H1 (cell line): ENCODE data around the gene GTF2I. TPM values are rescaled to one million over a fixed set of nuclear protein-coding genes. Genes with fewer than 3 reads are reported as not detected.

Source experiments
- PHF8 ChIP-seq: fragments of 200-600 bp; sonication (generic); conservative IDR thresholded peaks from 2 replicates; pipeline ENCODE4 v1.7.1; 2012; ENCODE audit warnings: low read depth, mild to moderate bottlenecking, inconsistent platforms, low read length, moderate library complexity
- ZNF274 ChIP-seq: IDR thresholded peaks from 2 replicates; pipeline ENCODE4 v1.7.0; 2012; ENCODE audit warnings: low read length, borderline replicate concordance; ENCODE audit errors: extremely low read depth
- polyA plus RNA-seq, 7 experiments: library from polyadenylated mRNA; depleted of rRNA in 3 of 7; stranded (reverse) in 5 of 7; unstranded in 2 of 7; fragments of >200 nt in 5 of 7; fragments of 200-250 nt in 2 of 7; gene quantifications; 1 replicate in 5 of 7; 2 replicates in 1 of 7; 4 replicates in 1 of 7; pipeline versions ENCODE4 v1.2.1 to v1.2.3, GENCODE V29; 2011 to 2013; ENCODE audit warnings: missing spikeins in 2 of 7, mixed read lengths in 2 of 7
- total RNA-seq: library from RNA; stranded (reverse); fragmentation: NEBNext Ultra II Directional; extraction: Animal tissue kit (Norgen Biotek cat#: 25700); gene quantifications from 2 replicates; pipeline ENCODE4 v1.2.1, GENCODE V29; 2021
- TF ChIP-seq, protein P1 (sequence below): fragments of 300-600 bp; sonication (generic); IDR thresholded peaks from 2 replicates; pipeline ENCODE4 v1.7.1; 2012; ENCODE audit warnings: low read length, moderate library complexity, mild to moderate bottlenecking, inconsistent platforms; ENCODE audit not compliant: insufficient replicate concordance

The GTF2I gene
- total and polyA plus RNA-seq, 2 of the 8 experiments (the other 6 are each of a cell fraction or from before 2014, with no cell fraction given), result 46.7 to 316 TPM

DNA sequence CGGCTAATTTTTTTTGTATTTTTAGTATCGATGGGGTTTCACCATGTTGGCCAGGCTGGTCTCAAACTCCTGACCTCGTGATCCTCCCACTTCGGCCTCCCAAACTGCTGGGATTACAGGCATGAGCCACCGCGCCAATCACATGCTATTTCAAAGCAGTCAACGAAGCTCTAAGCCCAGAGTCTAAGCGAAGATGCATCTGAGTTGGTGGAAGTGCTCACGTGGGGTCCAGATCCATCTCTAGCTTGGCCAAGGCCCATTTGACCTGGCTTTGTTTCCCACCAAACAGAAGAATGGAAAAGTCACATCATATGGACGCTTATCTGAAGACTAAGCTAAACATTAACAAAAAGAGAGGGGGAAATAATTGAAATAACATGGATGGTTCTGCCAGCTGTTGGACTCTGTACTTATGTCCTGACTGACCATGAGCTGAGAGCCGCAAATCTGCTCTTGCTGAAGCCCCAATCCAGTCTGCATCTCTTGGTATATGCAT lies 3.8 kb upstream of the GTF2I start (continued):
- no peak for TF ChIP-seq PHF8
- TF ChIP-seq ZNF274, result no peak
- TF ChIP-seq, protein P1, sequence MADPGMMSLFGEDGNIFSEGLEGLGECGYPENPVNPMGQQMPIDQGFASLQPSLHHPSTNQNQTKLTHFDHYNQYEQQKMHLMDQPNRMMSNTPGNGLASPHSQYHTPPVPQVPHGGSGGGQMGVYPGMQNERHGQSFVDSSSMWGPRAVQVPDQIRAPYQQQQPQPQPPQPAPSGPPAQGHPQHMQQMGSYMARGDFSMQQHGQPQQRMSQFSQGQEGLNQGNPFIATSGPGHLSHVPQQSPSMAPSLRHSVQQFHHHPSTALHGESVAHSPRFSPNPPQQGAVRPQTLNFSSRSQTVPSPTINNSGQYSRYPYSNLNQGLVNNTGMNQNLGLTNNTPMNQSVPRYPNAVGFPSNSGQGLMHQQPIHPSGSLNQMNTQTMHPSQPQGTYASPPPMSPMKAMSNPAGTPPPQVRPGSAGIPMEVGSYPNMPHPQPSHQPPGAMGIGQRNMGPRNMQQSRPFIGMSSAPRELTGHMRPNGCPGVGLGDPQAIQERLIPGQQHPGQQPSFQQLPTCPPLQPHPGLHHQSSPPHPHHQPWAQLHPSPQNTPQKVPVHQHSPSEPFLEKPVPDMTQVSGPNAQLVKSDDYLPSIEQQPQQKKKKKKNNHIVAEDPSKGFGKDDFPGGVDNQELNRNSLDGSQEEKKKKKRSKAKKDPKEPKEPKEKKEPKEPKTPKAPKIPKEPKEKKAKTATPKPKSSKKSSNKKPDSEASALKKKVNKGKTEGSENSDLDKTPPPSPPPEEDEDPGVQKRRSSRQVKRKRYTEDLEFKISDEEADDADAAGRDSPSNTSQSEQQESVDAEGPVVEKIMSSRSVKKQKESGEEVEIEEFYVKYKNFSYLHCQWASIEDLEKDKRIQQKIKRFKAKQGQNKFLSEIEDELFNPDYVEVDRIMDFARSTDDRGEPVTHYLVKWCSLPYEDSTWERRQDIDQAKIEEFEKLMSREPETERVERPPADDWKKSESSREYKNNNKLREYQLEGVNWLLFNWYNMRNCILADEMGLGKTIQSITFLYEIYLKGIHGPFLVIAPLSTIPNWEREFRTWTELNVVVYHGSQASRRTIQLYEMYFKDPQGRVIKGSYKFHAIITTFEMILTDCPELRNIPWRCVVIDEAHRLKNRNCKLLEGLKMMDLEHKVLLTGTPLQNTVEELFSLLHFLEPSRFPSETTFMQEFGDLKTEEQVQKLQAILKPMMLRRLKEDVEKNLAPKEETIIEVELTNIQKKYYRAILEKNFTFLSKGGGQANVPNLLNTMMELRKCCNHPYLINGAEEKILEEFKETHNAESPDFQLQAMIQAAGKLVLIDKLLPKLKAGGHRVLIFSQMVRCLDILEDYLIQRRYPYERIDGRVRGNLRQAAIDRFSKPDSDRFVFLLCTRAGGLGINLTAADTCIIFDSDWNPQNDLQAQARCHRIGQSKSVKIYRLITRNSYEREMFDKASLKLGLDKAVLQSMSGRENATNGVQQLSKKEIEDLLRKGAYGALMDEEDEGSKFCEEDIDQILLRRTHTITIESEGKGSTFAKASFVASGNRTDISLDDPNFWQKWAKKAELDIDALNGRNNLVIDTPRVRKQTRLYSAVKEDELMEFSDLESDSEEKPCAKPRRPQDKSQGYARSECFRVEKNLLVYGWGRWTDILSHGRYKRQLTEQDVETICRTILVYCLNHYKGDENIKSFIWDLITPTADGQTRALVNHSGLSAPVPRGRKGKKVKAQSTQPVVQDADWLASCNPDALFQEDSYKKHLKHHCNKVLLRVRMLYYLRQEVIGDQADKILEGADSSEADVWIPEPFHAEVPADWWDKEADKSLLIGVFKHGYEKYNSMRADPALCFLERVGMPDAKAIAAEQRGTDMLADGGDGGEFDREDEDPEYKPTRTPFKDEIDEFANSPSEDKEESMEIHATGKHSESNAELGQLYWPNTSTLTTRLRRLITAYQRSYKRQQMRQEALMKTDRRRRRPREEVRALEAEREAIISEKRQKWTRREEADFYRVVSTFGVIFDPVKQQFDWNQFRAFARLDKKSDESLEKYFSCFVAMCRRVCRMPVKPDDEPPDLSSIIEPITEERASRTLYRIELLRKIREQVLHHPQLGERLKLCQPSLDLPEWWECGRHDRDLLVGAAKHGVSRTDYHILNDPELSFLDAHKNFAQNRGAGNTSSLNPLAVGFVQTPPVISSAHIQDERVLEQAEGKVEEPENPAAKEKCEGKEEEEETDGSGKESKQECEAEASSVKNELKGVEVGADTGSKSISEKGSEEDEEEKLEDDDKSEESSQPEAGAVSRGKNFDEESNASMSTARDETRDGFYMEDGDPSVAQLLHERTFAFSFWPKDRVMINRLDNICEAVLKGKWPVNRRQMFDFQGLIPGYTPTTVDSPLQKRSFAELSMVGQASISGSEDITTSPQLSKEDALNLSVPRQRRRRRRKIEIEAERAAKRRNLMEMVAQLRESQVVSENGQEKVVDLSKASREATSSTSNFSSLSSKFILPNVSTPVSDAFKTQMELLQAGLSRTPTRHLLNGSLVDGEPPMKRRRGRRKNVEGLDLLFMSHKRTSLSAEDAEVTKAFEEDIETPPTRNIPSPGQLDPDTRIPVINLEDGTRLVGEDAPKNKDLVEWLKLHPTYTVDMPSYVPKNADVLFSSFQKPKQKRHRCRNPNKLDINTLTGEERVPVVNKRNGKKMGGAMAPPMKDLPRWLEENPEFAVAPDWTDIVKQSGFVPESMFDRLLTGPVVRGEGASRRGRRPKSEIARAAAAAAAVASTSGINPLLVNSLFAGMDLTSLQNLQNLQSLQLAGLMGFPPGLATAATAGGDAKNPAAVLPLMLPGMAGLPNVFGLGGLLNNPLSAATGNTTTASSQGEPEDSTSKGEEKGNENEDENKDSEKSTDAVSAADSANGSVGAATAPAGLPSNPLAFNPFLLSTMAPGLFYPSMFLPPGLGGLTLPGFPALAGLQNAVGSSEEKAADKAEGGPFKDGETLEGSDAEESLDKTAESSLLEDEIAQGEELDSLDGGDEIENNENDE, result no peak
